ENCODE data around the gene PDCD6IP.

- no peak for TF ChIP-seq CTCF (IDR thresholded peaks at IDR 0.05)
- no peak for TF ChIP-seq POLR2A (IDR thresholded peaks at IDR 0.05)
These were observed 23.6 kb downstream of the PDCD6IP start for GRCh38 chr3:33821989-33822388.
